ENCODE data around the gene ATP8A1.

ATP8A1 gene

DNA sequence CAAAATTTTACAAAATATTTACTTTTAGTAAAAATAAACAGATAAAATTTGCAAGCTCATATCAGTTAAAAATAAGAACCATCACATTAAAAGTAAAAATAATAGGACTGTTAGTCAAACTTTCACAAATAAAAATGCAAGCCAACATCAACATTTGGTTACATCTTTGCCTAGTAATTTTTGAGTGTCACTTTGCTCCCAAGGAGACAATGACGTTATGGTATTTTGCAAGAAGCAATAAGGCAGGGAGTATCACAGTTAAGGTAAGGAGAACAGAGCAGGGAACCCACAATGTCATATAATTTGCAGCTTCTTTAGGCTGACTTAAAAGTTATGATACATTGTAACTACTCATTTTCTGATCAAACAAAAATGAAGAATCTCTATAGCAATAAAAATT lies 98.7 kb downstream of the ATP8A1 start:
- DNase-seq (ENCODE audit: low spot score in 2 of 2) = no peak
- Mint-ChIP-seq H3K36me3 (peaks cover 30% of the 10 kb centered on the region), H3K9me3 (no peaks in the 10 kb centered on the region), H3K4me1 (no peaks in the 10 kb centered on the region), H3K27ac (no peak overlapping the region), H3K27me3 (no peaks in the 10 kb centered on the region), H3K4me3 (no peak overlapping the region)
- ATAC-seq (ENCODE audit: low read depth) = no peak

DNA sequence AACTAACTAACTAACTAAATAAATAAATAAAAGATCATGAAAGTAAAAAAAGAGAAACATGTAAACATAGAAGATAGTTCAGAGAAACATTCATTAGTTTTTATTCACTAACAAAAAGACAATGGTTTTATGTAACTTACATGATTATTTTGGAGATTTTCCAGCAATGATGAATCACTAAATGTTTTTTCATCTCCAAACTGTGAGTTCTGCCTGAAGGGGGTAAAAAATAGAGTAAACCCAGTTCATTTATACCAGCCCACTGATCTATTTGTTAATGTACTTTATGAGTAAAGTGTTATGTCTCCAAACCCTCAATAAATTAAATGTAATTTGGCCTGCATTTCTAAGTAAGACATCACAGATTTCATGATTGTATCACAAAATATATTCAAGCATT lies 101.1 kb downstream of the ATP8A1 start:
- no peak overlapping the region for H3K27ac Mint-ChIP-seq
- no peak for ATAC-seq (ENCODE audit: low read depth)

DNA sequence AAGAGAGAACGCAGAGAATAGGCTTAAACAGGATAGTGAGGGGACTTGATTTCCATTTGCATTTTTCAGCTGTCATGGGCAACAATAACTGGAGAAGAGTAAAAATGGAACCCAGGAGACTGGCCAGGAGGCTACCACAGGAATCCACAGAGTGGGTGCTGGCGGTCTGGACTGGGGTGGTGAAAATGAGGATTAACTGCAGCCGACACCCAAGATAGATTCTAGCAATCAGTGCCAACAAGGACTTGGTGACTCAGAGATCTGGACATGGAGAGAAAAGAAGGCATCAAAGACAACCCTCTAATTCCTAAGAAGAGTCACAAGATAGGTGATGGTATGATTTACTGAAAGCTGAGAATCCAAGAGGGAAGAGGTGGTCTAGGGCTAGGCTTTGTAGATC lies 102.8 kb downstream of the ATP8A1 start:
- H3K9me3 Mint-ChIP-seq = no peaks in the 10 kb centered on the region
- no peaks in the 10 kb centered on the region for H3K27me3 Mint-ChIP-seq
- H3K36me3 Mint-ChIP-seq = peaks cover 24% of the 10 kb centered on the region
- no peak overlapping the region for H3K27ac Mint-ChIP-seq
- no peak overlapping the region for H3K4me3 Mint-ChIP-seq
- ATAC-seq (ENCODE audit: low read depth) (no peak), DNase-seq (ENCODE audit: low spot score in 2 of 2) (no peak)
- no peaks in the 10 kb centered on the region for H3K4me1 Mint-ChIP-seq

More for the DNA sequence above, 101.1 kb downstream of the ATP8A1 start:
- Mint-ChIP-seq H3K9me3 (no peaks in the 10 kb centered on the region), H3K36me3 (peaks cover 22% of the 10 kb centered on the region), H3K4me1 (no peaks in the 10 kb centered on the region), H3K27me3 (no peaks in the 10 kb centered on the region), H3K4me3 (no peak overlapping the region)
- DNase-seq (ENCODE audit: low spot score in 2 of 2) = no peak

DNA sequence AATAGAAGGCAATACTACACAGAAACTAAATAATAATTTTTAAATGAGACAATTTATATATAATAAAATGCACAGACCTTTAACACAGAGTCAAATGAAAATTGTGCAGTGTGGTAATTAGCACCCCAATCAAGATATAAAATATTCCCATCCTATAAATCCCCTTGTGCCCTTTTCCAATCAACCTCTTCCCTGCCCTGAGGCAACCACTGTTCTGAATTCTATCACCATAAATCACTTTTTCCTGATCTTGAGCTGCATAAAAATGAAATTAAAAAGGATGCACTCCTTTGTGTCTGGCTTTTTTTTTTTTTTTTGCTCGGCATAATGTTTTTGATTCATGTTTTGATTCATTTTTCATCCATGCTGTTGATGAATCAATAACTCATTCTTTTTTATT lies 107.0 kb downstream of the ATP8A1 start:
- no peaks in the 10 kb centered on the region for H3K9me3 Mint-ChIP-seq
- H3K36me3 Mint-ChIP-seq = peaks cover 27% of the 10 kb centered on the region
- no peak for ATAC-seq (ENCODE audit: low read depth)
- no peak for DNase-seq (ENCODE audit: low spot score in 2 of 2)
- no peak overlapping the region for H3K27ac Mint-ChIP-seq
- no peaks in the 10 kb centered on the region for H3K27me3 Mint-ChIP-seq
- H3K4me3 Mint-ChIP-seq = no peak overlapping the region
- no peaks in the 10 kb centered on the region for H3K4me1 Mint-ChIP-seq

DNA sequence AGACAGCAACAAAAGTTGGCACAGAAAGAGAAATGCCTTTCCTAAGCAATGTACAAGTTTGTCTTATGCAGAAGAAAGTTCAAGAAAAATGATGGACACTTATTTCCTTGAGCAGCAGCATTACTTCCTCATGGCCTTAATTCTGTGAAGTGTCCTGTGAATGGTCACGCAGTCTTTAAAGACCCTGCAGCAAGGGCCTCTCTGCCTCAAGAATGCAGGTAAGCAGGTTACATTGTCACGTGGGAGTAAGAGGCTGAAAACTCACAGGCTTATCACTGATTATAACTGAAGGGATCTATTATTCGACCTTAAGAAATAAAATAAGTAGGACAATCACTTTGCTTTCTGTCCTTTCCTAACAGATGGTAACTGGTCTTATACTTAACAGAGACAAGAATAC lies 109.1 kb downstream of the ATP8A1 start:
- no peaks in the 10 kb centered on the region for H3K27me3 Mint-ChIP-seq
- ATAC-seq (ENCODE audit: low read depth) = no peak
- H3K4me1 Mint-ChIP-seq = no peaks in the 10 kb centered on the region
- H3K36me3 Mint-ChIP-seq = peaks cover 16% of the 10 kb centered on the region
- no peak for DNase-seq (ENCODE audit: low spot score in 2 of 2)
- no peak overlapping the region for H3K27ac Mint-ChIP-seq
- H3K9me3 Mint-ChIP-seq = no peaks in the 10 kb centered on the region
- no peak overlapping the region for H3K4me3 Mint-ChIP-seq

DNA sequence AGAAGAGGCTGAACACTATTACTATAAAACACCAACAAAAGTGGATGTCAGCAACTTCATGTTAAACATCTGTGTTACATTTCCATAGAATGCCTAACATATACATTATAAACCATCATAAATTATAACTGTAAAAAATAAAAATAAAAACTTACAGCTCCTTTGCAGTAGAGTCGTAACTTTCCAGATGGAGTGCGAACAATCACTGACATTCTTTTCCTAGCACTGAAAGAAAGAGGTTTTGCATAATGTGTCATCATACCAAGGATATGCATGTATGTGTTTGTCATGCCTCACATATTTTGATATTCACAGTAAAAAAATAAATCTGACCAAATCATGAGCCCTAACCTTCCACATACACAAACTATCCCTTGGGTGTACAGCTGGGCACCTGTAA lies 113.1 kb downstream of the ATP8A1 start:
- Mint-ChIP-seq H3K27ac (no peak overlapping the region), H3K9me3 (no peaks in the 10 kb centered on the region), H3K36me3 (peaks cover 24% of the 10 kb centered on the region), H3K27me3 (no peaks in the 10 kb centered on the region), H3K4me1 (no peaks in the 10 kb centered on the region), H3K4me3 (no peak overlapping the region)
- DNase-seq (ENCODE audit: low spot score in 2 of 2) = no peak
- no peak for ATAC-seq (ENCODE audit: low read depth)

DNA sequence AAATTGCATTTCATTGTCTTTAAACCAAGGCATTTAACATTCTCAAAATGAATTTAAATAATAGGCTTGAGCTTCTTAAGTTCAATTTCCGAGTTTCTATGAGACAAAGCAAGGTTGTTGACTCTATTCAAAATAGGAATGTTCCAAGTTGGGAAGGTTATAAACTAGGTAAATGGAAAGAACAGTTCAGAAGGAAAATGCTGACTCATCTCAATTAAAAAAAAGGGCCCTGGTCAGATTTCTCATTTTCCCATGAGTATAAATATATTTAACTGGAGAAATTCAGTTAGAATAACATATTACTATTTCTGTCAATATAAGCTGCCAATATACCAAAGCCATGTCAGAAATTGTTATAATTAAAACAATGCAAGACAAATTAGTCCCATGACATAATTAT lies 113.8 kb downstream of the ATP8A1 start:
- no peak for ATAC-seq (ENCODE audit: low read depth)
- Mint-ChIP-seq H3K9me3 (no peaks in the 10 kb centered on the region), H3K4me3 (no peak overlapping the region), H3K27me3 (no peaks in the 10 kb centered on the region), H3K27ac (no peak overlapping the region), H3K36me3 (peaks cover 27% of the 10 kb centered on the region), H3K4me1 (peaks cover 4% of the 10 kb centered on the region)
- DNase-seq (ENCODE audit: low spot score in 2 of 2) = no peak

DNA sequence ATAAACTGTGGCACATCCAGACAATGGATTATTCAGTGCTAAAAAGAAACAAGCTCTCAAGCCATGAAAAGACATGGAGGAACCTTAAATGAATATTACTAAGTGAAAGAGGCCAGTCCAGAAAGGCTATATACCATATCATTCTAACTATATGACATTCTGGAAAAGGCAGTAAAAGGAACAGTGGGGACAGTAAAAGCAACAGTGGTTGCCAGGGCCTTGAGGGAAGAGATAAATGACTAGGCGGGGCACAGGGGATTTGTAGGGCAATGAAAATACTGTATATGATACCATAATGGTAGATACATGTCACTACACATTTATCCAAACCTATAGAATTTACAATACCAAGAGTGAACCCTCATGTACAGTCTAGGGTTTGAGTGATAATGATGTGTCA lies 115.3 kb downstream of the ATP8A1 start:
- Mint-ChIP-seq H3K4me3 (no peak overlapping the region), H3K27ac (no peak overlapping the region), H3K27me3 (no peaks in the 10 kb centered on the region), H3K4me1 (peaks cover 4% of the 10 kb centered on the region), H3K9me3 (no peaks in the 10 kb centered on the region), H3K36me3 (peaks cover 36% of the 10 kb centered on the region)
- no peak for DNase-seq (ENCODE audit: low spot score in 2 of 2)
- no peak for ATAC-seq (ENCODE audit: low read depth)

DNA sequence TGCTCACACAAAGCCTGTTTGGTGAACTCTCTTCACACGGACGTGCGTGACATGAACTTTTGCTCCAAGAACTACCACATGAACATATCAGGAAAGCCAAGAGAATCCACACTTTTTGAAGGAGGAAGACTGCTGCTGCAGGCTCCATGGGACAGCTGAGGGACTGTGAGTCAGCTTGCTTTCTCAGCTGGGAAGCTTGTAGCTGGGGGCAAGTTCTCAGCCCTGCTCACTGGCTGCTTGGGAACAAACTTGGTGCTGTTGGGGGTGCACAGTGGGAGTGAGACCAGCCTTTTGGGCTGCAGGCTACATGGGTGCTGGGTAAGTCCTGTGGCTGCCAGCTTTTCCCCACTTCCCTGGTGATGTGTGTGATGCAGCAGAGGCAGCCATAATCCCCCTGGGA lies 123.9 kb downstream of the ATP8A1 start:
- Mint-ChIP-seq H3K36me3 (peaks cover 50% of the 10 kb centered on the region), H3K4me1 (peaks cover 2% of the 10 kb centered on the region), H3K4me3 (no peak overlapping the region), H3K27ac (no peak overlapping the region), H3K9me3 (no peaks in the 10 kb centered on the region), H3K27me3 (no peaks in the 10 kb centered on the region)
- DNase-seq (ENCODE audit: low spot score in 2 of 2) (no peak), ATAC-seq (ENCODE audit: low read depth) (no peak)

DNA sequence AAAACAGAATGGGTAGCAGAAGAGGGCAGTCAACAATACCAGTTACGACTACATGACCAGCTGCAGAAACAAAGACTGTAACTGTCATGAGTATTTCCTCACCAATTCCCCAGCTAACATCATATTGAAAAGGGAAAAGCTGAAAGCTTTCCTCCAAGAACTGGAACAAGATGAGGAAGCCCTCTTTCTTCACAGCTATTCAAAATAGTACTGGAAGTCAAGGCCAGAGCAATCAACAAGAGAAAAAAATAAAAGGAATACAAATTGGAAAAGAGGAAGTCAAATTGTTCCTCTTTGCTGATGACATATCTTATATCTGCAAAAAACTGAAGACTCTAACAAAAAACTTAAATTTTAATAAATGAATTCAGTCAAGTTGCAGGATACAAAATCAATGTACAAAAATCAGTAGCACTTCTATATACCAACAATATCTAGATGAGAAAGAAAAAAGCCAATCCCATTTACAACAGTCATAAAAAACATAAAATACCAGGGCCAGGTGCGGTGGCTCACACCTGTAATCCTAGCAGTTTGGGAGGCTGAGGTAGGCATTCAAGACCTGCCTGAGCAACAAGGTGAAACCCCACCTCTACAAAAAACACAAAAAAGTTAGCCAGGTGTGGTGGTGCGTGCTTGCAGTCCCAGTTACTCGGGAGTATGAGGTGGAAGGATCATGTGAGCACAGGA lies 125.4 kb downstream of the ATP8A1 start:
- Mint-ChIP-seq H3K27ac (no peak overlapping the region), H3K9me3 (no peaks in the 10 kb centered on the region), H3K4me1 (peaks cover 2% of the 10 kb centered on the region), H3K27me3 (no peaks in the 10 kb centered on the region), H3K36me3 (peaks cover 41% of the 10 kb centered on the region), H3K4me3 (no peak overlapping the region)
- DNase-seq (ENCODE audit: low spot score in 2 of 2) = no peak
- ATAC-seq (ENCODE audit: low read depth) = no peak

DNA sequence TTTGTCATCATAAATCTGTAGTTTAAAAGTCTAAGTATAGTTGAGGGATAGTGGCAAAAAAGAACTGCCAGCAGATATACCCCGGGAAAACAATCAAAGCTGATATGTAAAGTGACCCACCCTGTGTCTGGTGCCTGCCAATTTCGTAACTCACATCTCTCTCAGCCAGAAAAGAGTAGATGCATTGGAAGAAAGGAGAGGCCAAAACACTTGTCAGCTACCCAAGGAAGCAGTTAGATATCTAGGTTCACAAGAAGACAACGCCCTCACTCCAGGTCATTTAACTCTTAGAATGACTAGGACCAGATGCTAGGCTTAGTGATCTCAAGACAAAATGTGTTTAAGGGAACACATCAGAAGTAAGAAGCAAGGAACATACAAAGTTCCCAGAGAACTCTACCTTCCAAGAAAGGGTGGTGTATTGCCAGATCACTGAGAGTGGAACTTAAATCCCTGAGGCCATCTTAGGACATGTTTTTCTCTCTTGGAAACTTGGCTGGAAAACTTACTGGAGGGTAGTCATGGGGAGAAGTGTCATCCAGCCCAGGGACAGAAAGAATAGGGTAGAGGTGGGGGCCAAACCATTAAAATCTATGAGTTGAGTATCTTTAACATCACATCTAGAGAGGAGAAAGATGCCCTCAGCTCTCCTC lies 133.7 kb downstream of the ATP8A1 start:
- Mint-ChIP-seq H3K36me3 (peaks cover 16% of the 10 kb centered on the region), H3K9me3 (no peaks in the 10 kb centered on the region), H3K4me1 (no peaks in the 10 kb centered on the region), H3K27ac (peak overlapping the region; percentile 30), H3K4me3 (no peak overlapping the region), H3K27me3 (no peaks in the 10 kb centered on the region)
- DNase-seq (ENCODE audit: low spot score in 2 of 2) = no peak
- no peak for ATAC-seq (ENCODE audit: low read depth)

DNA sequence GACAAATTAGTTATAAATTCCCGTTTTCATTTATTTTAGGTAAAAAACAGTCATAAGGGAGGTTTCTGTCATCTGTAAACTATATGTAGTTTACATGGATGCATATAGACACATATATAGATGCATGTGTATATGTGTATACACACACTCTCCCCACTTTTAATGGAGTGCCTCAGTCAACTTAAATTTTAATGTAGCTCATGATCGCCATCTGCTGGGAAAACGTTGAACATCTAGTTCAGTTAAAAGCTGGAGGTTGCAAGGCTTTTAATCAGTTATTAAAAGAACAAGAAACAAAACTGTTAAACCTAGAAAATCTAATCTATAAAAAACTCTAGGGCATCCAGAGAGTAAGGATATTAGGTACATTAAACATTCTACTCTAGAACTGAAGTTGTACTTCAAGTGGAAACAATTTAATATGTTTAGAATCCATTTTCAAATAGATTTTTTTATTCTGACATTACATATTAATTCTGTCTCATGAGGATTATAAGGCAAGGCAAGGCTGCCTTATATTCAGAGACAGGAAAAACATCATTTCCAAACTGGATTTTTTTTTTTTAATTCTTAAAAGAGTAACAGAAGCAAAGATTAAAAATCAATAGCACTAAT lies 137.0 kb downstream of the ATP8A1 start:
- H3K27me3 Mint-ChIP-seq = no peaks in the 10 kb centered on the region
- ATAC-seq (ENCODE audit: low read depth) = peak; percentile 38
- peaks cover 14% of the 10 kb centered on the region for H3K36me3 Mint-ChIP-seq
- no peak overlapping the region for H3K27ac Mint-ChIP-seq
- no peak overlapping the region for H3K4me3 Mint-ChIP-seq
- H3K9me3 Mint-ChIP-seq = no peaks in the 10 kb centered on the region
- DNase-seq (ENCODE audit: low spot score in 2 of 2) = peak; percentile 36 to 48
- peaks cover 3% of the 10 kb centered on the region for H3K4me1 Mint-ChIP-seq

DNA sequence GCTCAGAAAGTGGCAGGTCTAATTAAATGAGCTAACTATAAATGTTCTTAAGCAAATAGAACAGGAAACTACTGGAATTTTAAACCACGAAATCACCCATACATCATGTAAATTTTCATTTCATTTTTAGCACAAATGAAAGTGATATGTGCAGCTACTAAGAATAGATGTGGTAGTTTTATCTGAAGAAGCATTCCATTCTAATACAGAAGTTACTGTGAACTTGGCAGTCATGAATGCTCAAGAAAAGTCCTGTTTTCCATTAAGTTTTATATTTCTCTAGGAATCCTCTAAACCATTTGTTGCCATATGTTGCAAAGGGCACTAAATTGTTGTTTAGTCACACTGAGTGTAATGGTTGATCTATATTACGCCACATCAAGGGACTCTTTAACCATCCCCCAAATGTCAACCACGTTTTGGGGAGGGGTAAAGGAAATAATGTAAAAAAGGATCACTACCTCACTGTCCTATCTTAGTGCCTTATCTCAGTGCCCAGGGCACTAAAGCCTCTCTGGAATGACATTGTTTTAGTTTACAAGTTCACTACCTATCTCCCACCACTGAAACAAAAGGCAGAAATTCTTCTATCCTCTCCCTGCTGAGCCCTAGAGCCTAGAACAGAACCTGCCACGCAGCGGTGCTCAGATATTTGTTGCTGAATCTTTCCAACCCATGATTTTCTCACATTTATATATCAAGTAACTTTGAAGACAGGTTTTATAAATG lies 141.6 kb downstream of the ATP8A1 start:
- ATAC-seq (ENCODE audit: low read depth) (no peak), DNase-seq (ENCODE audit: low spot score in 2 of 2) (no peak)
- peak overlapping the region; percentile 45 for H3K27ac Mint-ChIP-seq
- peaks cover 3% of the 10 kb centered on the region for H3K4me1 Mint-ChIP-seq
- H3K27me3 Mint-ChIP-seq = no peaks in the 10 kb centered on the region
- no peak overlapping the region for H3K4me3 Mint-ChIP-seq
- no peaks in the 10 kb centered on the region for H3K9me3 Mint-ChIP-seq
- H3K36me3 Mint-ChIP-seq = peaks cover 9% of the 10 kb centered on the region

DNA sequence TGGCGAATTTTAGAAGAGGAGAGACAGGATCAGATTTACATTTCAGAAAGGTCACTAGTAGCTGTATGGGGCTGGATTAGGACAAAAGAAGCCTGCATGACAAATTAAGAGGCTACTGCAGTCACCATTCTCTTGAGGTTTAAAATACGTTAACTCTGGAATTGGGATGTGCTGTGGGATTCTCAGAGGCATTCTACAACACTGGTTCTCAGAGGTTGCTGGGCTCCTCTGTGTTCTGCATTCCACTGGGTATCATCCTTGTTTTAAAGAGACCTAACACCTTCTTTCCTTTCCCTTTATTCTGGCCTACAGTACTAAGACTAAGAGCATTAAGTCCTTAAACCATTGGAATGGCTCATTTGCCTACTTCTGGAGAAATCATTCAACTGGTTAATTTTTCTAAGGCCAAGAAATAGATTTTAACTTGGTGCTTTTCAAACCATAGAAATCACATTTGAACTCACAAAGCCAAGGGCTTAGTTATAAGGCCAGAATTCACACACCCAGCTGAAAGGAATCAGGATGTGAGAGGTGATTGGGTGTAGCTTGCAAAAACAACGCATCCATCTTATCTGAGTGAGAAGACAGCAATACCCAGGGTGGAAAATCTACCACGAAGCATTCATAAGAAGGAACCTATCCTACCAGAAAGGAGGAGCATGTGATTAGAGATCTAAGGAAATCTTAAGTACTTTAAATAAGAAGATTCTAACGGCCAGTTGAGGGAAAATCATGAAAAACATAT lies 143.0 kb downstream of the ATP8A1 start:
- no peak overlapping the region for H3K4me3 Mint-ChIP-seq
- no peaks in the 10 kb centered on the region for H3K27me3 Mint-ChIP-seq
- H3K36me3 Mint-ChIP-seq = peaks cover 11% of the 10 kb centered on the region
- no peak overlapping the region for H3K27ac Mint-ChIP-seq
- H3K4me1 Mint-ChIP-seq = peaks cover 3% of the 10 kb centered on the region
- H3K9me3 Mint-ChIP-seq = no peaks in the 10 kb centered on the region
- ATAC-seq (ENCODE audit: low read depth) (no peak), DNase-seq (ENCODE audit: low spot score in 2 of 2) (no peak)
